IMR-90 (cell line): ENCODE results near the gene MYBPH. TPM values are rescaled to one million over a fixed set of nuclear protein-coding genes. Genes with fewer than 3 reads are reported as not detected.

Source experiments
- ATAC-seq: fragments of 200-7000 bp; cut with Tn5 transposase; 2 replicates; pipeline ENCODE4 v1.9.1; 2020; ENCODE audit warnings: low read depth, mild to moderate bottlenecking, moderate library complexity
- BruUV-seq: library from RNA; stranded (reverse); fragments of 400-500 nt; replicated peaks from 2 replicates; lab custom pipeline; 2021; lab: Mats Ljungman, UMichigan
- CTCF ChIA-PET: fragments of 300-600 bp; formaldehyde crosslinking; extraction: SDS; loops from one replicate; lab custom pipeline; 2021; ENCODE audit warnings: antibody characterized with exemption; lab: Yijun Ruan, JAX
- POLR2A ChIA-PET: fragments of 300-600 bp; sonication (Branson Sonifier 250); formaldehyde crosslinking; loops from one replicate; lab custom pipeline; 2022; ENCODE audit warnings: antibody characterized with exemption; ENCODE audit not compliant: unreplicated experiment; lab: Charles Lee
- DNase-seq: peaks from one replicate; pipeline ENCODE4 v3.0.0; 2013
- H2AFZ ChIP-seq: replicated peaks from 2 replicates; pipeline ENCODE3; 2013; ENCODE audit warnings: low read length, mild to moderate bottlenecking; ENCODE audit not compliant: poor library complexity
- H2AK5ac ChIP-seq: 2 replicates; pipeline ENCODE4 v1.6.1; 2013; ENCODE audit warnings: low read depth, low read length, inconsistent platforms
- H2AK9ac ChIP-seq: replicated peaks from 2 replicates; pipeline ENCODE3; 2013; ENCODE audit warnings: mild to moderate bottlenecking, low read depth, low read length, moderate library complexity; ENCODE audit not compliant: poor library complexity
- H2BK120ac ChIP-seq: 2 replicates; pipeline ENCODE4 v1.6.1; 2013; ENCODE audit warnings: low read depth, low read length, inconsistent platforms
- H2BK15ac ChIP-seq: 3 replicates; pipeline ENCODE4 v1.6.1; 2013; ENCODE audit warnings: low read depth, low read length, inconsistent platforms
- H2BK20ac ChIP-seq: 2 replicates; pipeline ENCODE4 v1.6.1; 2013; ENCODE audit warnings: low read depth, mild to moderate bottlenecking, inconsistent platforms, low read length, moderate library complexity
- H2BK5ac ChIP-seq: 2 replicates; pipeline ENCODE4 v1.6.1; 2013; ENCODE audit warnings: mild to moderate bottlenecking, low read depth, low read length, inconsistent platforms; ENCODE audit not compliant: poor library complexity, severe bottlenecking
- H3K14ac ChIP-seq: replicated peaks from 2 replicates; pipeline ENCODE4 v1.6.1; 2013; ENCODE audit warnings: low read depth, low read length, inconsistent platforms
- H3K18ac ChIP-seq: 2 replicates; pipeline ENCODE4 v1.6.1; 2013; ENCODE audit warnings: low read depth, low read length, control low read depth
- H3K23ac ChIP-seq: 2 replicates; pipeline ENCODE4 v1.6.1; 2013; ENCODE audit warnings: low read depth, low read length, inconsistent platforms
- H3K27ac ChIP-seq: 2 replicates; pipeline ENCODE4 v1.5.1; 2013; ENCODE audit warnings: mild to moderate bottlenecking, control low read depth, low read length; ENCODE audit not compliant: insufficient read depth
- H3K27me3 ChIP-seq: 2 replicates; pipeline ENCODE4 v1.6.1; 2013; ENCODE audit warnings: low read length; ENCODE audit not compliant: control insufficient read depth, insufficient read depth
- H3K36me3 ChIP-seq: 2 replicates; pipeline ENCODE4 v1.6.1; 2013; ENCODE audit warnings: low read length, mixed read lengths; ENCODE audit not compliant: control insufficient read depth, insufficient read depth
- H3K4ac ChIP-seq: 2 replicates; pipeline ENCODE4 v1.6.1; 2013; ENCODE audit warnings: low read depth, low read length, inconsistent platforms
- H3K4me1 ChIP-seq: 2 replicates; pipeline ENCODE4 v1.6.1; 2013; ENCODE audit warnings: low read length, mixed read lengths; ENCODE audit not compliant: control insufficient read depth, insufficient read depth
- H3K4me2 ChIP-seq: 2 replicates; pipeline ENCODE4 v1.6.1; 2013; ENCODE audit warnings: low read depth, mild to moderate bottlenecking, control low read depth, low read length, moderate library complexity
- H3K4me3 ChIP-seq: 2 replicates; pipeline ENCODE4 v1.5.1; 2013; ENCODE audit warnings: low read depth, mild to moderate bottlenecking, control low read depth, low read length, moderate library complexity; ENCODE audit not compliant: insufficient read depth
- H3K56ac ChIP-seq: 2 replicates; pipeline ENCODE4 v1.6.1; 2013; ENCODE audit warnings: low read length, inconsistent platforms; ENCODE audit not compliant: insufficient read depth; ENCODE audit errors: extremely low read depth
- H3K79me1 ChIP-seq, 2 experiments: 2 replicates each; pipeline ENCODE4 v1.6.1; 2013; ENCODE audit warnings: low read length in 2 of 2, inconsistent platforms in 1 of 2, low read depth in 1 of 2
- H3K9ac ChIP-seq: 2 replicates; pipeline ENCODE4 v1.6.1; 2013; ENCODE audit warnings: low read depth, low read length, control low read depth
- H3K9me1 ChIP-seq: 2 replicates; pipeline ENCODE4 v1.6.1; 2013; ENCODE audit warnings: low read length, inconsistent platforms; ENCODE audit not compliant: insufficient read depth
- H3K9me3 ChIP-seq: 2 replicates; pipeline ENCODE4 v1.6.1; 2013; ENCODE audit warnings: low read length; ENCODE audit not compliant: control insufficient read depth, insufficient read depth
- H4K20me1 ChIP-seq: 2 replicates; pipeline ENCODE4 v1.6.1; 2013; ENCODE audit warnings: low read length, inconsistent platforms; ENCODE audit not compliant: insufficient read depth
- H4K5ac ChIP-seq: 2 replicates; pipeline ENCODE4 v1.6.1; 2013; ENCODE audit warnings: mild to moderate bottlenecking, low read depth, low read length, control low read depth
- H4K8ac ChIP-seq, 2 experiments: 2 replicates each; pipeline ENCODE4 v1.6.1; 2013; ENCODE audit warnings: low read depth in 2 of 2, low read length in 2 of 2, control low read depth in 1 of 2, inconsistent platforms in 1 of 2
- H4K91ac ChIP-seq: 2 replicates; pipeline ENCODE4 v1.6.1; 2013; ENCODE audit warnings: low read depth, low read length, inconsistent platforms; ENCODE audit not compliant: insufficient read depth
- CEBPB ChIP-seq: IDR thresholded peaks from 2 replicates; pipeline ENCODE4 v1.6.1; 2012; ENCODE audit warnings: low read depth, low read length, improper control_type of control experiment
- CHD1 ChIP-seq: IDR thresholded peaks from 2 replicates; pipeline ENCODE4 v1.6.1; 2012; ENCODE audit warnings: low read depth, low read length, improper control_type of control experiment
- MAFK ChIP-seq: IDR thresholded peaks from 2 replicates; pipeline ENCODE4 v1.6.1; 2012; ENCODE audit warnings: low read depth, low read length, improper control_type of control experiment
- MAZ ChIP-seq: IDR thresholded peaks from 2 replicates; pipeline ENCODE4 v1.6.1; 2012; ENCODE audit warnings: low read depth, mild to moderate bottlenecking, low read length, improper control_type of control experiment, moderate library complexity, borderline replicate concordance
- NFE2L2 ChIP-seq: fragments of 150-350 bp; IDR thresholded peaks from 2 replicates; pipeline ENCODE4 v1.6.1; 2016; ENCODE audit warnings: low read depth, mild to moderate bottlenecking, low read length
- POLR2A ChIP-seq: IDR thresholded peaks from 2 replicates; pipeline ENCODE4 v1.6.1; 2012; ENCODE audit warnings: mild to moderate bottlenecking, low read depth, low read length
- RCOR1 ChIP-seq: IDR thresholded peaks from 2 replicates; pipeline ENCODE4 v1.6.1; 2012; ENCODE audit warnings: mild to moderate bottlenecking, low read length, improper control_type of control experiment; ENCODE audit not compliant: insufficient replicate concordance
- SMC3 ChIP-seq: fragments of 150-350 bp; IDR thresholded peaks from 2 replicates; pipeline ENCODE4 v1.6.1; 2016; ENCODE audit warnings: low read depth, mild to moderate bottlenecking, antibody characterized with exemption, low read length, moderate library complexity
- WGBS, 2 experiments: methylation state at CpG; one replicate each; pipeline versions ENCODE4 v1.1.5 to v1.1.7; 2013; ENCODE audit warnings: missing lambda C conversion rate in 2 of 2; ENCODE audit not compliant: insufficient read length in 1 of 2; ENCODE audit errors: extremely low coverage in 2 of 2; 5-methylcytosine and 5-hydroxymethylcytosine counted together
- dilution Hi-C: fragments of 300-500 bp; cut with HindIII; formaldehyde crosslinking; loops from one replicate; pipeline ENCODE4 v1.14.3; 2018; ENCODE audit warnings: low sequenced_read_pairs; ENCODE audit not compliant: unreplicated experiment
- in situ Hi-C: fragments of 300-500 bp; cut with MboI; formaldehyde crosslinking; loops from 3 replicates; pipeline ENCODE4 v1.14.3; 2019; ENCODE audit warnings: low sequenced_read_pairs, inconsistent platforms, mixed read lengths
- intact Hi-C: fragments of 100-400 bp; cut with micrococcal nuclease; formaldehyde crosslinking; loops from 2 replicates; pipeline ENCODE4 v1.10.0; 2022
- polyA plus RNA-seq, 3 experiments: library from polyadenylated mRNA; depleted of rRNA; stranded (reverse); fragments of >200 nt; gene quantifications; 2 replicates each; pipeline ENCODE4 v1.2.3, GENCODE V29; 2012; ENCODE audit warnings: low replicate concordance in 1 of 3
- total RNA-seq: library from RNA; depleted of rRNA; stranded (reverse); fragments of >200 nt; gene quantifications from 2 replicates; pipeline ENCODE4 v1.2.3, GENCODE V29; 2012
- TF ChIP-seq, protein P1 (sequence below): conservative IDR thresholded peaks from 2 replicates; pipeline ENCODE4 v1.5.1; 2012; ENCODE audit warnings: mild to moderate bottlenecking, low read depth, low read length, improper control_type of control experiment
- TF ChIP-seq, protein P2 (sequence below): fragments of 150-350 bp; IDR thresholded peaks from 2 replicates; pipeline ENCODE4 v1.6.1; 2016; ENCODE audit warnings: low read depth, mild to moderate bottlenecking, low read length, moderate library complexity, borderline replicate concordance
- TF ChIP-seq, protein P3 (sequence below): fragments of 150-350 bp; IDR thresholded peaks from 2 replicates; pipeline ENCODE4 v1.6.1; 2017; ENCODE audit warnings: mild to moderate bottlenecking, antibody characterized with exemption, low read length, low read depth

Gene MYBPH
- total and polyA plus RNA-seq, 2 of the 4 experiments (the other 2 are of a cell fraction) = not detected

DNA sequence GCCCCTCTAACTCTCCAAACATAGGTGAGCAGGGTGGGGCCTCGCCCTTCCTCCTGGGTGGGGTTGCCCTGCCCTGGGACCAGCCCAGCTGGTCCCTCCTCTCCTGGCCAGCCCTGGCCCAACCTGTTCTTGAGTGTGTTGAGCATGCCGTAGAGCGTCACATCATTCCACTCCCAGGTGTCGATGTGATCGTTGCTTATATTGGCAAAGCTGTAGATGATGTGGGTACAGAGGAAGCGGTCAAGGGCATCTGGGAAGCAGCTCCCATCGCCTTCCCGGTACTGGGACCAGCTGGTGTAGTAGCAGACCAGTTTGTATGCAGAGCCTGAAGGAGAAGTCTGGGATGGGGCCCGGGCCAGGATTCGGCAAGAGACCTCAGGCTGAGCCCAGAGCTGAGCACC is 9.4 kb upstream of the MYBPH start:
- H2AK5ac ChIP-seq = no peak overlapping the region
- no peak for DNase-seq
- no peak overlapping the region for H2BK120ac ChIP-seq
- H3K27ac ChIP-seq = no peak overlapping the region
- no peak overlapping the region for H2BK5ac ChIP-seq
- POLR2A ChIA-PET = no interaction called here
- H3K27me3 ChIP-seq = peaks cover 20% of the 10 kb centered on the region
- intact Hi-C loops (no loop called here), in situ Hi-C loops (no loop called here), dilution Hi-C loops (no loop called here)
- no TSS peak for BruUV-seq
- H4K8ac ChIP-seq = no peak overlapping the region
- no peak overlapping the region for H2BK20ac ChIP-seq
- H2BK15ac ChIP-seq = no peak overlapping the region
- no peak overlapping the region for H3K9ac ChIP-seq
- TF ChIP-seq MAZ (no peak), RCOR1 (no peak), NFE2L2 (no peak), CEBPB (no peak), SMC3 (no peak), CHD1 (no peak), POLR2A (no peak), MAFK (no peak)
- TF ChIP-seq, protein P1, sequence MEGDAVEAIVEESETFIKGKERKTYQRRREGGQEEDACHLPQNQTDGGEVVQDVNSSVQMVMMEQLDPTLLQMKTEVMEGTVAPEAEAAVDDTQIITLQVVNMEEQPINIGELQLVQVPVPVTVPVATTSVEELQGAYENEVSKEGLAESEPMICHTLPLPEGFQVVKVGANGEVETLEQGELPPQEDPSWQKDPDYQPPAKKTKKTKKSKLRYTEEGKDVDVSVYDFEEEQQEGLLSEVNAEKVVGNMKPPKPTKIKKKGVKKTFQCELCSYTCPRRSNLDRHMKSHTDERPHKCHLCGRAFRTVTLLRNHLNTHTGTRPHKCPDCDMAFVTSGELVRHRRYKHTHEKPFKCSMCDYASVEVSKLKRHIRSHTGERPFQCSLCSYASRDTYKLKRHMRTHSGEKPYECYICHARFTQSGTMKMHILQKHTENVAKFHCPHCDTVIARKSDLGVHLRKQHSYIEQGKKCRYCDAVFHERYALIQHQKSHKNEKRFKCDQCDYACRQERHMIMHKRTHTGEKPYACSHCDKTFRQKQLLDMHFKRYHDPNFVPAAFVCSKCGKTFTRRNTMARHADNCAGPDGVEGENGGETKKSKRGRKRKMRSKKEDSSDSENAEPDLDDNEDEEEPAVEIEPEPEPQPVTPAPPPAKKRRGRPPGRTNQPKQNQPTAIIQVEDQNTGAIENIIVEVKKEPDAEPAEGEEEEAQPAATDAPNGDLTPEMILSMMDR = no peak
- TF ChIP-seq, protein P2, sequence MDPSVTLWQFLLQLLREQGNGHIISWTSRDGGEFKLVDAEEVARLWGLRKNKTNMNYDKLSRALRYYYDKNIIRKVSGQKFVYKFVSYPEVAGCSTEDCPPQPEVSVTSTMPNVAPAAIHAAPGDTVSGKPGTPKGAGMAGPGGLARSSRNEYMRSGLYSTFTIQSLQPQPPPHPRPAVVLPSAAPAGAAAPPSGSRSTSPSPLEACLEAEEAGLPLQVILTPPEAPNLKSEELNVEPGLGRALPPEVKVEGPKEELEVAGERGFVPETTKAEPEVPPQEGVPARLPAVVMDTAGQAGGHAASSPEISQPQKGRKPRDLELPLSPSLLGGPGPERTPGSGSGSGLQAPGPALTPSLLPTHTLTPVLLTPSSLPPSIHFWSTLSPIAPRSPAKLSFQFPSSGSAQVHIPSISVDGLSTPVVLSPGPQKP = no peak
- TF ChIP-seq, protein P3, sequence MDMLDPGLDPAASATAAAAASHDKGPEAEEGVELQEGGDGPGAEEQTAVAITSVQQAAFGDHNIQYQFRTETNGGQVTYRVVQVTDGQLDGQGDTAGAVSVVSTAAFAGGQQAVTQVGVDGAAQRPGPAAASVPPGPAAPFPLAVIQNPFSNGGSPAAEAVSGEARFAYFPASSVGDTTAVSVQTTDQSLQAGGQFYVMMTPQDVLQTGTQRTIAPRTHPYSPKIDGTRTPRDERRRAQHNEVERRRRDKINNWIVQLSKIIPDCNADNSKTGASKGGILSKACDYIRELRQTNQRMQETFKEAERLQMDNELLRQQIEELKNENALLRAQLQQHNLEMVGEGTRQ = no peak
- no peak overlapping the region for H2AFZ ChIP-seq
- H3K4ac ChIP-seq = no peak overlapping the region
- no peak overlapping the region for H3K4me3 ChIP-seq
- H3K36me3 ChIP-seq = no peaks in the 10 kb centered on the region
- H3K4me2 ChIP-seq = no peak overlapping the region
- H3K4me1 ChIP-seq = peaks cover 3% of the 10 kb centered on the region; the same call in 1 of the 2 replicates
- CTCF ChIA-PET = interaction anchor here (1.0 kb wide), 1 partner anchor 13 kb away, joined by 4 read pairs; no protein-coding TSS in a partner anchor
- 83% methylated on average over 4 of the region's 10 CpGs; no CpG with 5 or more reads in 1 of the 2 experiments for WGBS, 2 experiments
- H3K9me1 ChIP-seq = no peaks in the 10 kb centered on the region
- H4K91ac ChIP-seq = no peak overlapping the region
- no peaks in the 10 kb centered on the region for H3K9me3 ChIP-seq
- no peak overlapping the region for H2AK9ac ChIP-seq
- H4K5ac ChIP-seq = no peak overlapping the region
- H4K20me1 ChIP-seq = no peaks in the 10 kb centered on the region
- no peaks in the 10 kb centered on the region for H3K79me1 ChIP-seq
- H3K56ac ChIP-seq = no peak overlapping the region
- no peak for ATAC-seq
- no peak overlapping the region for H3K23ac ChIP-seq
- no peak overlapping the region for H3K18ac ChIP-seq
- no peak overlapping the region for H3K14ac ChIP-seq
